ENCODE results near the gene YTHDC2. TPM values are rescaled to one million over a fixed set of nuclear protein-coding genes. Genes with fewer than 3 reads are reported as not detected.

YTHDC2 gene
- 10 to 100 TPM; 11.0 to 19.1 (median 16.2) TPM for total RNA-seq
- 1 to 10 TPM; 3.9 to 6.5 (median 4.4) TPM for polyA plus RNA-seq
- long read RNA-seq, donor 1, full-length matches to known transcripts, result 4 of 12 reads
- long read RNA-seq, donor 1, partial matches to known transcripts, result 5 of 12 reads
- long read RNA-seq, donor 1, other reads (novel, unspliced or antisense), result 3 of 12 reads
- long read RNA-seq, donor 2, full-length matches to known transcripts, result 5 of 26 reads
- long read RNA-seq, donor 2, partial matches to known transcripts, result 14 of 26 reads
- long read RNA-seq, donor 2, other reads (novel, unspliced or antisense), result 7 of 26 reads

GRCh38 chr5:113513384-113514288 is at the start of gene YTHDC2:
TSS of gene YTHDC2 (plus strand) at chr5:113513694. CDS start at chr5:113513896, 202 bp downstream.
- peak; percentile 97 to 99 (median 98) for ATAC-seq
- peaks cover 0 to 18% of the 10 kb centered on the region in 2 donors for H3K36me3 ChIP-seq (ENCODE audit: insufficient read depth in 1 of 2, low read depth in 1 of 2)
- H3K27me3 ChIP-seq (ENCODE audit: insufficient read depth in 3 of 3, low read length in 2 of 3), result no peaks in the 10 kb centered on the region
- intact Hi-C loops (cut with DNase I), result loop anchor here (2.0 to 10.0 kb wide), 5 partner anchors 135 to 521 kb away; no protein-coding TSS in a partner anchor
- H3K4me1 ChIP-seq, result peaks cover 17% of the 10 kb centered on the region
- TF ChIP-seq CTCF (IDR thresholded peaks at IDR 0.05), result peak; percentile 28
- H3K9me3 ChIP-seq, result no peaks in the 10 kb centered on the region
- peak within 1 kb of the TSS; percentile 87 for H3K4me3 ChIP-seq
- H3K27ac ChIP-seq, result peak within 1 kb of the TSS; percentile 91
- WGBS, 3 donors, result 0 to 1% (median 1%) methylated on average over 63 to 72 of the region's 72 CpGs
- DNase-seq, result peak; percentile 89 to 94

- TF ChIP-seq CTCF (IDR thresholded peaks at IDR 0.05), result no peak
- Histone ChIP-seq H3K4me3 (no peak overlapping the region), H3K27me3 (ENCODE audit: insufficient read depth in 3 of 3, low read length in 2 of 3) (no peaks in the 10 kb centered on the region), H3K36me3 (ENCODE audit: insufficient read depth in 1 of 2, low read depth in 1 of 2) (no peaks in the 10 kb centered on the region), H3K4me1 (no peaks in the 10 kb centered on the region), H3K27ac (no peak overlapping the region), H3K9me3 (no peaks in the 10 kb centered on the region)
- 61 to 68% (median 63%) methylated on average over 5 of the region's 5 CpGs for WGBS, 3 donors
- ATAC-seq (no peak), DNase-seq (no peak)
- intact Hi-C loops (cut with DNase I), result no loop called here
Measured at GRCh38 chr5:113474100-113474728, 39.3 kb upstream of the YTHDC2 start.

DNA sequence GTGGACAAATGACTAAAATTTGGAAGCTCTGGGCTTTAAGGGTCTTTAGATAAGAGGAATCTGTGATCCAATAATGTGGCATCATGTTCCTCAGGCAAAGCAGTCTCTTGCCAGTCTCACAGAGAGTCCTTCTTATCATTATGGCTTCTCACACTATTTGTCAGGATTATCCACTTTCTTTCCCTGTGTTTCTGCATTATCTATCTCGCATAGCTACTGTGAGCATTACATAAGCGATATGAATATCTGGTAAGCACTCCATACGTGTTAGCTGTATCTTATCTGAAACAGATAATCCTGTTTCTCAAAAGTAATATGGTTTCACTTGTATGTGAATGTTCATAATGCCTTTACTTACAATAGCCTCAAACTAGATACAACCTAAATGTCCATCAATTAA is 34.8 kb upstream of the YTHDC2 start:
- ATAC-seq (no peak), DNase-seq (no peak)
- no peaks in the 10 kb centered on the region for H3K9me3 ChIP-seq
- H3K4me1 ChIP-seq, result no peaks in the 10 kb centered on the region
- H3K27ac ChIP-seq, result no peak overlapping the region
- intact Hi-C loops (cut with DNase I), result no loop called here
- no peaks in the 10 kb centered on the region for H3K36me3 ChIP-seq (ENCODE audit: insufficient read depth in 1 of 2, low read depth in 1 of 2)
- peaks cover 0 to 5% (median 0%) of the 10 kb centered on the region in 3 donors for H3K27me3 ChIP-seq (ENCODE audit: insufficient read depth in 3 of 3, low read length in 2 of 3)
- WGBS, 3 donors, result 89 to 96% (median 91%) methylated on average over 3 of the region's 3 CpGs
- no peak for TF ChIP-seq CTCF (IDR thresholded peaks at IDR 0.05)
- H3K4me3 ChIP-seq, result no peak overlapping the region

GRCh38 chr5:113480243-113480642 is 33.3 kb upstream of the YTHDC2 start:
- H3K4me3 ChIP-seq, result no peak overlapping the region
- WGBS, 3 donors, result 72 to 80% (median 75%) methylated on average over 5 of the region's 5 CpGs
- TF ChIP-seq CTCF (IDR thresholded peaks at IDR 0.05), result no peak
- ATAC-seq (no peak), DNase-seq (no peak)
- no peaks in the 10 kb centered on the region for H3K36me3 ChIP-seq (ENCODE audit: insufficient read depth in 1 of 2, low read depth in 1 of 2)
- no peaks in the 10 kb centered on the region for H3K4me1 ChIP-seq
- no peaks in the 10 kb centered on the region for H3K9me3 ChIP-seq
- intact Hi-C loops (cut with DNase I), result no loop called here
- H3K27me3 ChIP-seq (ENCODE audit: insufficient read depth in 3 of 3, low read length in 2 of 3), result peaks cover 0 to 10% (median 0%) of the 10 kb centered on the region in 3 donors
- H3K27ac ChIP-seq, result no peak overlapping the region
